ENCODE data around the gene AIF1L.

AIF1L gene

DNA sequence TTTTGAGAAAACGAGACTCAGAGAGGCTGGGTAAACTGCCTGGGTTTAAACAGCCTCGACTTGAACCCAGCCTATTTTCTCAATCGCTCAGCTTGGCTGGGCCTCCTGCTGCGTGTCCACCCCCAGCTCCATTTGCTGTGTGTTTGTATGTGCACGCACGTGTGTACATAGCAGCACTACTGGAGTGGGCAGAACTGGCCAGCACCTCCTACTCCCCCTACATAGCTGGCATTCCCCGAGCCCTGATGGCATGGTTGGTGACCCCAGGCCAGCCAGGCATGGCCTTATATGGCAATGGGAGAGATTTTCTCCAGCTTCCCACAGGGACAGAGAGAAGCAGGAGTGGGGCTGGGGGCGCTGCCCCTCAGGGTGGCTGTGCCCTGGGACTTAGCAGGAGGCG, 4.1 kb downstream of the AIF1L start:
- Histone ChIP-seq H3K4me1 (ENCODE audit: control insufficient read depth, insufficient read depth, low read length, poor library complexity, severe bottlenecking) (peaks cover 24% of the 10 kb centered on the region), H3K4me3 (ENCODE audit: extremely low read depth, insufficient read depth, low read length, poor library complexity, severe bottlenecking) (no peak overlapping the region), H3K9me3 (ENCODE audit: control insufficient read depth, low read length) (no peaks in the 10 kb centered on the region), H3K36me3 (ENCODE audit: control insufficient read depth, insufficient read depth, low read length) (no peaks in the 10 kb centered on the region), H3K27ac (ENCODE audit: low read depth, low read length, severe bottlenecking) (no peak overlapping the region)
- 81 to 89% methylated on average over 5 of the region's 9 CpGs for WGBS, 2 experiments (ENCODE audit: insufficient coverage in 2 of 2)

DNA sequence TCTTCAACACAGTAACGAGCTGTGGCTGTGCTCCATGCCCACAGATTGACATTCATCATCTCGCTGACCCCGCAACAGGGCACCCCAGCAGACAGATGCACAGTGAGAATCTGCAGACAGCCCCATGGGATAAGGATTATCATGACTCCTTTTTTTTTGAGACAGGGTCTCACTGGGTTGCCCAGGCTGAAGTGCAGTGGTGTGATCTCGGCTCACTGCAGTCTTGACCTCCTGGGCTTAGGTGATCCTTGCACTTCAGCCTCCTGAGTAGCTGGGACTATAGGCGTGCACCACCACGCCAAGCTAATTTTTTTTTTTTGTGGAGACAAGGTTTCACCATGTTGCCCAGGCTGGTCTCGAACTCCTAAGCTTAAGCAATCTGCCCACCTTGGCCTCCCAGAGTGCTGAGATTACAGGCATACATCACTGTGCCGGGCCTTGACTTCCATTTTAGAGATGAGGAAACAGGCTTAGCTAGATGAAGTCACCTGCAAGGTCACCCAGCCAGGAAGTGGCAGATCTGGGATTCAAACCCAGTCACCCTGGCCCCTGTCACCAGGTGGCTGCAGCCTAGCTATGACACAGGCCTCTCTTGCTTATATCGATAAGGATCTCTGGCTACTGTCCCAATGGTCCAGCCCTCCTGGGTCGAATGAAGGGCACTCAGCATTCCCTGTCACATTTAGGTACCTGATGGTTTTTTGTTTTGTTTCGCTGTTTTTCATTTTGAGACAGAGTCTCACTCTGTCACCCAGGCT, 5.1 kb downstream of the AIF1L start:
- H3K4me3 ChIP-seq (ENCODE audit: extremely low read depth, insufficient read depth, low read length, poor library complexity, severe bottlenecking) = no peak overlapping the region
- no peak overlapping the region for H3K27ac ChIP-seq (ENCODE audit: low read depth, low read length, severe bottlenecking)
- 92 to 95% methylated on average over 10 to 11 of the region's 11 CpGs for WGBS, 2 experiments (ENCODE audit: insufficient coverage in 2 of 2)
- H3K4me1 ChIP-seq (ENCODE audit: control insufficient read depth, insufficient read depth, low read length, poor library complexity, severe bottlenecking) = peaks cover 24% of the 10 kb centered on the region
- no peaks in the 10 kb centered on the region for H3K9me3 ChIP-seq (ENCODE audit: control insufficient read depth, low read length)
- H3K36me3 ChIP-seq (ENCODE audit: control insufficient read depth, insufficient read depth, low read length) = peaks cover 3% of the 10 kb centered on the region

DNA sequence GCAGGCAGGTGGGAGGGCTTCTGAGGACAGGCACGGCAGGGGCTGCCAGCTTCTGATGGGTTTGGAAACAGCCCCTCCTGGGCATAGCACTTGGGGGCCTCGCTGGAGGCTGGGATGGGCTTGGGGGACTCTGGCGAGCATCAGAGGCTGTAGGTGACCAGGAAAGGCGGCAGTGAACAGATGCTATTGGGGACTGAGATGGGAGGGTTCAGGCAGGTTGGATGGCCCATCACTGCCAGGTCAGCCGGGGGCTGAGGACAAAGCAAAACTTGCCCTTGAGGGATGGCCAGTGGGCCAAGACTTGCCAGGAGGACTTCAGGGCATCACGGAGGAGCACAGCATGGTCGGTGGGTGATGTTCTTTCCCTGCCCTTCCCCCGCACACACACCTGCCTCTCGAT, 6.7 kb downstream of the AIF1L start:
- Histone ChIP-seq H3K36me3 (ENCODE audit: control insufficient read depth, insufficient read depth, low read length) (peaks cover 3% of the 10 kb centered on the region), H3K27ac (ENCODE audit: low read depth, low read length, severe bottlenecking) (no peak overlapping the region), H3K9me3 (ENCODE audit: control insufficient read depth, low read length) (no peaks in the 10 kb centered on the region), H3K4me1 (ENCODE audit: control insufficient read depth, insufficient read depth, low read length, poor library complexity, severe bottlenecking) (peaks cover 16% of the 10 kb centered on the region), H3K4me3 (ENCODE audit: extremely low read depth, insufficient read depth, low read length, poor library complexity, severe bottlenecking) (no peak overlapping the region)
- 84 to 92% methylated on average over 5 to 7 of the region's 9 CpGs for WGBS, 2 experiments (ENCODE audit: insufficient coverage in 2 of 2)

DNA sequence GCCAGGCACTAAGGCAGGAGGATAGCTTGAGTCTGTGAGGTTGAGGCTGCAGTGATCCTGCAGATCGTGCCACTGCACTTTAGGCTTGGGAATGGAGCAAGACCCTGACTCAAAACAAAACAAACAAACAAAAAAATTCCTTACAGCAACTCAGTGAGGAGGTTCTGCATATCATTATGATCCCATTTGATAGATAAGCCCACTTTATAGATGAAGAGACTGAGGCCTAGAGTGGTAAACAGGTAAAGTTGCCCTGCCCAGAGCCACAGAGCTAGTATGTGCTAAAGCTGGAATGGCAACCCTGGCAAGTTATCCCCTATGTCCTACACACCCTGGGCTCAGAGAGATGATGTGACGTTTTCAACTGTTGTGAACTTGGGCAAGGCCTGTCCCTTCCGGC, 7.2 kb downstream of the AIF1L start:
- Histone ChIP-seq H3K36me3 (ENCODE audit: control insufficient read depth, insufficient read depth, low read length) (peaks cover 3% of the 10 kb centered on the region), H3K27ac (ENCODE audit: low read depth, low read length, severe bottlenecking) (no peak overlapping the region), H3K9me3 (ENCODE audit: control insufficient read depth, low read length) (no peaks in the 10 kb centered on the region), H3K4me3 (ENCODE audit: extremely low read depth, insufficient read depth, low read length, poor library complexity, severe bottlenecking) (no peak overlapping the region), H3K4me1 (ENCODE audit: control insufficient read depth, insufficient read depth, low read length, poor library complexity, severe bottlenecking) (peaks cover 12% of the 10 kb centered on the region)
- 72 to 83% methylated on average over 1 to 2 of the region's 3 CpGs for WGBS, 2 experiments (ENCODE audit: insufficient coverage in 2 of 2)

DNA sequence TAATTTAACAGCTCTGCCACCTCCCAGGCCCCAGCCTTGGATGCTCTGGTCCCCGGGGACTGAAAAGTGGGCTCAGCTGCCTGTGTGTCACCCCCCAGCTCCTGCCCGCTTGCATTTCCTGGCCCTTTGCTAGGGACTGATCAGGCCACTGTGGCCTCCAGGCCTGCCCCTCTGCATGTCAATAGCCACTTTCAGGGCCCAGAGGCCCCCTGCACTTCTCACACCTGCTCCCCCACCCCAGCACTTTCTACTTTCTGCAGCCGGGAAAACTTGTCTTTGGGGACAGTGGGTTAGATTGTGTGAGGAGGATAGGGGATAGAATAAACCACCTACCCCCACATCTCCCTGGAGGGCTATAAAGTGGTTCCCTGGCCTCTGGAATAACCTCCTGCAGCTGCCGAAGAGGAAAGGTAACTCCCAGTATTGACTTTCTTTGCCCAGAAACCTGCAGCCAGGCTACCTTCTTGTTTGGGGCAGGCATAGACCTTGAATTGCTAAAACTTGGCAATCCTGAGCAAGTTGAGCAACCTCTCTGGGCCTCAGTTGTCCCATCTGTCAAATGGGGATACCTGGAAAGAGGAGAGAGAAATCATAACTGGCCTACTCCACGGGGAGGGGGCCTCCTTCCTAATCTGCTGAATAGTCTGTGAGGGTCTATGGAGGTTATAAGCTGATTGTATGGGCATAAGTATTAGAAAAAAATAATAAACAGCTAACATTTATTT, 7.8 kb downstream of the AIF1L start:
- H3K27ac ChIP-seq (ENCODE audit: low read depth, low read length, severe bottlenecking) = no peak overlapping the region
- WGBS, 2 experiments (ENCODE audit: insufficient coverage in 2 of 2) = 71 to 73% methylated on average over 3 of the region's 5 CpGs
- H3K36me3 ChIP-seq (ENCODE audit: control insufficient read depth, insufficient read depth, low read length) = peaks cover 3% of the 10 kb centered on the region
- H3K4me3 ChIP-seq (ENCODE audit: extremely low read depth, insufficient read depth, low read length, poor library complexity, severe bottlenecking) = no peak overlapping the region
- H3K9me3 ChIP-seq (ENCODE audit: control insufficient read depth, low read length) = no peaks in the 10 kb centered on the region
- peaks cover 8% of the 10 kb centered on the region for H3K4me1 ChIP-seq (ENCODE audit: control insufficient read depth, insufficient read depth, low read length, poor library complexity, severe bottlenecking)

DNA sequence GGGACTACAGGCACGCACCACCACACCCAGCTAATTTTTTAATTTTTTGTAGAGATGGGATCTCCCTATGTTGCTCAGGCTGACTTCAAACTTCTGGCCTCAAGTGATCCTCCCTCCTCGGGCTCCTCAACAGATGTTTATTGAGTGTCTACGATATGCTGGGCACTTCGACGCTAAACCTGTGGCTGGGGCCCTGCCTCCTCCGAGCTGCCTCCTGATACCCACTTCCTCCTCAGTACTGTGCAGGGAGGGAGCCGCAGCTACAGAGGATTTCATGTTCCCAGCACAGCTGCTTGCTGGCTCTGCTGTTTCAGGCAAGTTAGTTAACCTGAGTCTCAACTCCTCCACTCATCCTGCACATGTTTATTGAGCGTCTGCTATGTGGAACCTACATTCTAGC, 9.6 kb downstream of the AIF1L start:
- WGBS, 2 experiments (ENCODE audit: insufficient coverage in 2 of 2) = 93 to 100% methylated on average over 6 to 7 of the region's 8 CpGs
- H3K4me3 ChIP-seq (ENCODE audit: extremely low read depth, insufficient read depth, low read length, poor library complexity, severe bottlenecking) = no peak overlapping the region
- H3K27ac ChIP-seq (ENCODE audit: low read depth, low read length, severe bottlenecking) = no peak overlapping the region

DNA sequence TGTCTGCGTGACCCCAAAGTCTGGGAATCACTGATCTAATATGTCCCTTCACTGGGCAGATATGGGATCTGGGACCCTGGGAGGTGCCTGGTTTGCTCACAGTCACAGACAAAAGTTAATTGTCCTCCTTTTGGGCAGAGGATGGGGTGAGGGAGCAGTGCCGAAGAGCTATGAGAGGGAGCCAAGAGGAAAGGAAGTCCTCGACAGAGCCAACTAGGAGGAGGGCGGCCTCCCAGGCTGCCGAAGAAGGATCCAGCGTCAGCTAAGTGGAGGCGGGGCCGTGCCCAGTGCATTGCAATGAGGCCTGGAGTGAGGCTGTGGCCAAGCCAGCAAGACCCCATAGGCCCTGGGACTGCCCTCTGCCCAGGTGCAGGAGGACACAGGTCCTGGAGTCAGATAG, 11.4 kb downstream of the AIF1L start:
- no peaks in the 10 kb centered on the region for H3K9me3 ChIP-seq (ENCODE audit: control insufficient read depth, low read length)
- peaks cover 12% of the 10 kb centered on the region for H3K4me1 ChIP-seq (ENCODE audit: control insufficient read depth, insufficient read depth, low read length, poor library complexity, severe bottlenecking)
- WGBS, 2 experiments (ENCODE audit: insufficient coverage in 2 of 2) = 90 to 91% methylated on average over 4 to 8 of the region's 8 CpGs
- H3K36me3 ChIP-seq (ENCODE audit: control insufficient read depth, insufficient read depth, low read length) = peaks cover 3% of the 10 kb centered on the region
- no peak overlapping the region for H3K4me3 ChIP-seq (ENCODE audit: extremely low read depth, insufficient read depth, low read length, poor library complexity, severe bottlenecking)
- no peak overlapping the region for H3K27ac ChIP-seq (ENCODE audit: low read depth, low read length, severe bottlenecking)

More for the DNA sequence above, 9.6 kb downstream of the AIF1L start:
- Histone ChIP-seq H3K36me3 (ENCODE audit: control insufficient read depth, insufficient read depth, low read length) (peaks cover 3% of the 10 kb centered on the region), H3K9me3 (ENCODE audit: control insufficient read depth, low read length) (no peaks in the 10 kb centered on the region), H3K4me1 (ENCODE audit: control insufficient read depth, insufficient read depth, low read length, poor library complexity, severe bottlenecking) (peaks cover 3% of the 10 kb centered on the region)

DNA sequence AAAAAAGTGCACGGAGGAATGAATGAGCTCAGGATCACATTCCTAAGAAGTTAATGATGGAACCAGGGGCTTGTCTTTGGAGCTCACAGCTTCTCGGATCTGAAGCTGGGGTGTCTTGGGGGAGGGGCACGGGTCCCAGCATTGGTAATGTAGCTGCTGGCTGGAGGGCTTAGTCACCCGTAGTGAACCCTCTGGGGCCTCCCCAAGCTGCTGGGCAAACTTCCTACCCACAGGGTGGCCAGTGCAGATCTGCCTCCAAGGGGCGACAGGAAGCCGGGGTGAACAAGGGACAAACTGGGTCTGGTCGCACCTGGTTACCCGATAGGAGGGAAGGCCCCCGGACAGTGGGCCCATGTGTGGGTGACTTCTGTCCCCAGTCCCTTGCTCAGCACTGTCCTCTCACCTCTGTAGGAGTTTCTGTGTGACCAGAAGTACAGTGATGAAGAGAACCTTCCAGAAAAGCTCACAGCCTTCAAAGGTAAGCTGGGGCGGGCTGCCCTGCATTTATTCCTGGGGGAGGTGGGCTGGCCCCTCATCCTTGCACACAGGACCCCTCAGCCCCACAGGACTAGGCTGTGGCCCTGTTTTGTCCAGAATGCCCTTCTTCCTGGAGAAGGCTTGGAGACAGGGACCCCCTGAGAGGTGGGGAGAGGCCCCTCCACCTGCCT, 15.0 kb downstream of the AIF1L start:
- WGBS, 2 experiments (ENCODE audit: insufficient coverage in 2 of 2) = 58 to 59% methylated on average over 7 to 9 of the region's 10 CpGs
- H3K4me1 ChIP-seq (ENCODE audit: control insufficient read depth, insufficient read depth, low read length, poor library complexity, severe bottlenecking) = peaks cover 12% of the 10 kb centered on the region
- no peak overlapping the region for H3K4me3 ChIP-seq (ENCODE audit: extremely low read depth, insufficient read depth, low read length, poor library complexity, severe bottlenecking)
- H3K9me3 ChIP-seq (ENCODE audit: control insufficient read depth, low read length) = no peaks in the 10 kb centered on the region
- H3K36me3 ChIP-seq (ENCODE audit: control insufficient read depth, insufficient read depth, low read length) = no peaks in the 10 kb centered on the region
- H3K27ac ChIP-seq (ENCODE audit: low read depth, low read length, severe bottlenecking) = peak overlapping the region; percentile 84

DNA sequence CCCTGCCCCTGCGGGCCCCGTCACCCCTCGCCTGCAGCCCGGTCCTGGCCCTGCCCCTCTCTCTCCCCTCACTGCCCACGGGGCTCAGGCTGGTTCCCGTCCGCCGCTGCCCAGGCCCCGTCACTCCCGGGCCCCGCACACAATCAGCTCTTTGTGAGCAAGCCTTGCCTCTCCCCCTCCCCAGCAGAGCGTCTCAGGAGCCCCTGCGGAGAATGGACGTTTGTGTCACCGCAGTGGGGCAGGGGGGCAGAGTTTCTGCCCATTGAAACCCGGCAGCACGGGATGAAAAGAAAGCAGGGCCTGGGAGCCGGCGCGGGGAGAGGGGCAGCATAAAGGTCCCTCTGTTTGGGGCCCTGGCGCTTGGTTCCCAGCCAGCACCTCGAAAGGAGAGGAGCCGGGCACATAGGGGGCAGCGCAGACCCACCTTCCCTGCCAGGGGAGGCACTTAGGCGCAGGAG, 15.6 kb downstream of the AIF1L start:
- H3K4me1 ChIP-seq (ENCODE audit: control insufficient read depth, insufficient read depth, low read length, poor library complexity, severe bottlenecking) = peaks cover 12% of the 10 kb centered on the region
- WGBS, 2 experiments (ENCODE audit: insufficient coverage in 2 of 2) = 48 to 54% methylated on average over 12 to 23 of the region's 25 CpGs
- H3K4me3 ChIP-seq (ENCODE audit: extremely low read depth, insufficient read depth, low read length, poor library complexity, severe bottlenecking) = no peak overlapping the region
- peak overlapping the region; percentile 84 for H3K27ac ChIP-seq (ENCODE audit: low read depth, low read length, severe bottlenecking)
- no peaks in the 10 kb centered on the region for H3K36me3 ChIP-seq (ENCODE audit: control insufficient read depth, insufficient read depth, low read length)
- H3K9me3 ChIP-seq (ENCODE audit: control insufficient read depth, low read length) = no peaks in the 10 kb centered on the region

DNA sequence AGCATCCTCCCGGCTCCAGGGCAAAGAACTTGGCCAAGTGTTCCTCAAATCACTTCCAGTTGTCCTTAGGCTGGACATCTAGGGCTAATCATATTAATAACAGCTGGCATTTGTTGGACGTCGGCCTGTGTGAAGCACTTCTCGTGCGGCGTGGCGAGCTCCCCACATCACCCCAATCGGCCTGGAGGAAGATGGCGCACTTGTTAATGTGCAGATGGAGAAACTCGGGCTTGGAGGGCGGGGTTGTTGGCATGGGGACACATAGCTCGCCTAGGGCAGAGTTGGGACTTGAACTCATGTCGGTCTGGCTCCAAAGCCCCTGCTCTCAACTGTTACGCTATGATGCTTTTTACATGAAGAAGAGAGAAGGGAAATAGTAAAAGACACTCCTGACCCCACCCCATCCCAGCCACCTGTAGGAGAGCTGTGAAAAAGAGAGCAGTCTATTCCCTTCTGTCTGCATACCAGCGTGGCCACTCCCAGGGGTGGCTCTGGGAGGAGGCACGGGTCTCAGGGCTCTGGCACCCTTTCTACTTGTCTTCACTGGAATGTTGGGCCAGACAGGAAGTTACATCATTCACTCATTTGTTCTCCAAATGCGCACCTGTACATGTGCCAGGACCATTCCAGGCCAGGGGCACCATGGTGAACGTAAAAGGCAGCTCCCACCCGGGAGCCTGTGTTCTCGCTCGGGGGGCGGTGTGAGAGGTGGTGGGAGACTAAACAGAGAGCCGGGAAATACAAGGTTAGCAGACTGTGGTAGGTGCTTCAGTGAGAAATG, 16.2 kb downstream of the AIF1L start:
- no peaks in the 10 kb centered on the region for H3K9me3 ChIP-seq (ENCODE audit: control insufficient read depth, low read length)
- WGBS, 2 experiments (ENCODE audit: insufficient coverage in 2 of 2) = 91 to 97% methylated on average over 21 of the region's 23 CpGs
- peak overlapping the region; percentile 84 for H3K27ac ChIP-seq (ENCODE audit: low read depth, low read length, severe bottlenecking)

More for the DNA sequence above, 16.2 kb downstream of the AIF1L start:
- Histone ChIP-seq H3K4me1 (ENCODE audit: control insufficient read depth, insufficient read depth, low read length, poor library complexity, severe bottlenecking) (peaks cover 12% of the 10 kb centered on the region), H3K4me3 (ENCODE audit: extremely low read depth, insufficient read depth, low read length, poor library complexity, severe bottlenecking) (no peak overlapping the region), H3K36me3 (ENCODE audit: control insufficient read depth, insufficient read depth, low read length) (no peaks in the 10 kb centered on the region)
